Spleen (tissue), 7 donors: ENCODE results near the gene LRRC4C.

Source experiments
- POLR2AphosphoS5 ChIP-seq, 3 donors: sonication (generic); formaldehyde crosslinking; IDR thresholded peaks; one replicate each; pipeline ENCODE4 v1.5.1; 2017; ENCODE audit warnings: antibody characterized with exemption in 3 of 3
- TF ChIP-seq, protein P1 (sequence below), 11 experiments: fragments of 200-600 bp in 7 of 11; fragments of 450-650 bp in 4 of 11; sonication (generic) in 4 of 11; IDR thresholded peaks in 8 of 11; conservative IDR thresholded peaks in 3 of 11; 1 replicate in 7 of 11; 2 replicates in 4 of 11; pipeline versions ENCODE4 v1.4.0 to v1.8.0; 2016 to 2021; ENCODE audit warnings: antibody characterized with exemption in 11 of 11, inconsistent platforms in 4 of 11, mild to moderate bottlenecking in 1 of 11
- donor health status: DM: no; HTN: no; CAD: no; lungs with moderate emphysema.
- donor health status: DM: no; HTN: no; CAD: no.
- donor health status: DM: no; HTN: no; CAD: no.

DNA sequence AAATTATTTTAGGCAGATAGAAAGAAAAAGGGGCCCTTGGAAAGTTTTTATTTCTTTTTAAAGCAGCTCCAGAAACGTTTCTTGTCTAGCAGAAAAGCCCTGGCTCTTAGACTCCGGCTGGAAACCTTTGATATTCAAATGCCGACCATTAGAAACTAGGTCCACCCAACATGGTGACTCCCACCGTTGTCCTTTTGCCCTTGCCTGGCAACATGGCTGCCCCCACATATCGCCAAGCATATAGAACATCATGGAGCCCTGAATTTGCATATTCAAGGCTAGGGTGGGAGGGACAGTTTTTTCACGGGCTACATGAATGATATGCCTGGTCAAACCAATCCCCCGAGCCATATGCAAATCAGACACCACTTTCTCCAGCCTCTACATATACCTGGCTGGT lies 1379.0 kb downstream of the LRRC4C start:
- no peak for TF ChIP-seq POLR2AphosphoS5 (IDR thresholded peaks at IDR 0.05)
- TF ChIP-seq, protein P1, sequence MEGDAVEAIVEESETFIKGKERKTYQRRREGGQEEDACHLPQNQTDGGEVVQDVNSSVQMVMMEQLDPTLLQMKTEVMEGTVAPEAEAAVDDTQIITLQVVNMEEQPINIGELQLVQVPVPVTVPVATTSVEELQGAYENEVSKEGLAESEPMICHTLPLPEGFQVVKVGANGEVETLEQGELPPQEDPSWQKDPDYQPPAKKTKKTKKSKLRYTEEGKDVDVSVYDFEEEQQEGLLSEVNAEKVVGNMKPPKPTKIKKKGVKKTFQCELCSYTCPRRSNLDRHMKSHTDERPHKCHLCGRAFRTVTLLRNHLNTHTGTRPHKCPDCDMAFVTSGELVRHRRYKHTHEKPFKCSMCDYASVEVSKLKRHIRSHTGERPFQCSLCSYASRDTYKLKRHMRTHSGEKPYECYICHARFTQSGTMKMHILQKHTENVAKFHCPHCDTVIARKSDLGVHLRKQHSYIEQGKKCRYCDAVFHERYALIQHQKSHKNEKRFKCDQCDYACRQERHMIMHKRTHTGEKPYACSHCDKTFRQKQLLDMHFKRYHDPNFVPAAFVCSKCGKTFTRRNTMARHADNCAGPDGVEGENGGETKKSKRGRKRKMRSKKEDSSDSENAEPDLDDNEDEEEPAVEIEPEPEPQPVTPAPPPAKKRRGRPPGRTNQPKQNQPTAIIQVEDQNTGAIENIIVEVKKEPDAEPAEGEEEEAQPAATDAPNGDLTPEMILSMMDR (IDR thresholded peaks at IDR 0.05 in 8 of 11, conservative IDR thresholded peaks at IDR 0.05 in 3 of 11) = no peak
